WTC11 (cell line): ENCODE data around the gene LRRC47. TPM values are rescaled to one million over a fixed set of nuclear protein-coding genes. Genes with fewer than 3 reads are reported as not detected.

ENCODE experiments used
- ATAC-seq: fragments of 200-7000 bp; cut with Tn5 transposase; 2 replicates; pipeline ENCODE4 v1.10.0; 2021; ENCODE audit warnings: mild to moderate bottlenecking, moderate library complexity
- CTCF ChIA-PET: fragments of 300-600 bp; sonication (Branson Sonifier 250); formaldehyde crosslinking; loops from one replicate; lab custom pipeline; 2021; ENCODE audit warnings: antibody characterized with exemption; lab: Charles Lee
- POLR2A ChIA-PET: fragments of 350-600 bp; sonication (Branson Sonifier 250); formaldehyde crosslinking; loops from one replicate; lab custom pipeline; 2021; ENCODE audit warnings: antibody characterized with exemption; lab: Charles Lee
- DNase-seq: peaks from one replicate; pipeline ENCODE4 v3.0.0; 2021; ENCODE audit warnings: low spot score
- H3K27ac Mint-ChIP-seq: 2 replicates; pipeline ENCODE4 v1.8.0; 2021; ENCODE audit warnings: mixed read lengths
- H3K27me3 Mint-ChIP-seq: 2 replicates; pipeline ENCODE4 v1.8.0; 2021; ENCODE audit warnings: low read depth, mild to moderate bottlenecking, moderate library complexity, mixed read lengths
- H3K36me3 Mint-ChIP-seq: 2 replicates; pipeline ENCODE4 v1.8.0; 2021; ENCODE audit warnings: mixed read lengths
- H3K4me1 Mint-ChIP-seq: 2 replicates; pipeline ENCODE4 v1.8.0; 2022; ENCODE audit warnings: mixed read lengths
- H3K4me3 Mint-ChIP-seq: 2 replicates; pipeline ENCODE4 v1.8.0; 2021; ENCODE audit warnings: mild to moderate bottlenecking, moderate library complexity, mixed read lengths
- H3K9me3 Mint-ChIP-seq: 2 replicates; pipeline ENCODE4 v1.8.0; 2021; ENCODE audit warnings: mixed read lengths
- ATF1 ChIP-seq: sonication (generic); formaldehyde crosslinking; IDR thresholded peaks from 2 replicates; pipeline ENCODE4 v1.8.1; 2023; ENCODE audit warnings: mild to moderate bottlenecking, moderate library complexity, missing genetic modification reagents
- CREM ChIP-seq: sonication (generic); formaldehyde crosslinking; IDR thresholded peaks from 2 replicates; pipeline ENCODE4 v1.8.1; 2022; ENCODE audit warnings: mild to moderate bottlenecking, missing genetic modification reagents, moderate library complexity
- ELF4 ChIP-seq: sonication (generic); formaldehyde crosslinking; IDR thresholded peaks from 2 replicates; pipeline ENCODE4 v1.8.1; 2022; ENCODE audit warnings: low read depth, mild to moderate bottlenecking, moderate library complexity, missing genetic modification reagents
- ESRRA ChIP-seq: sonication (generic); formaldehyde crosslinking; IDR thresholded peaks from 2 replicates; pipeline ENCODE4 v1.8.1; 2022; ENCODE audit warnings: mild to moderate bottlenecking, missing genetic modification reagents, borderline replicate concordance
- IRF2 ChIP-seq: sonication (generic); formaldehyde crosslinking; IDR thresholded peaks from 2 replicates; pipeline ENCODE4 v1.8.0; 2022; ENCODE audit warnings: low read depth, missing genetic modification reagents, borderline replicate concordance
- MXD4 ChIP-seq: fragments of 250-450 bp; sonication (Bioruptor Pico); IDR thresholded peaks from 2 replicates; pipeline ENCODE4 v1.8.0; 2021; ENCODE audit warnings: mild to moderate bottlenecking, moderate library complexity, borderline replicate concordance
- NFE2L1 ChIP-seq: sonication (generic); formaldehyde crosslinking; IDR thresholded peaks from 2 replicates; pipeline ENCODE4 v1.8.1; 2023; ENCODE audit warnings: missing genetic modification reagents
- NR2C2 ChIP-seq: sonication (generic); formaldehyde crosslinking; IDR thresholded peaks from 2 replicates; pipeline ENCODE4 v1.8.0; 2022; ENCODE audit warnings: mild to moderate bottlenecking, missing genetic modification reagents
- NR3C1 ChIP-seq: sonication (generic); formaldehyde crosslinking; conservative IDR thresholded peaks from 2 replicates; pipeline ENCODE4 v1.8.1; 2023; ENCODE audit warnings: low read depth, mild to moderate bottlenecking, missing genetic modification reagents
- RELA ChIP-seq: sonication (generic); formaldehyde crosslinking; IDR thresholded peaks from 2 replicates; pipeline ENCODE4 v1.8.1; 2022; ENCODE audit warnings: missing genetic modification reagents, mild to moderate bottlenecking, borderline replicate concordance
- SMAD4 ChIP-seq: sonication (generic); formaldehyde crosslinking; IDR thresholded peaks from 2 replicates; pipeline ENCODE4 v1.8.0; 2022; ENCODE audit warnings: mild to moderate bottlenecking, missing genetic modification reagents
- total RNA-seq: library from RNA; stranded (reverse); gene quantifications from 3 replicates; pipeline ENCODE4 v1.2.3, GENCODE V29; 2021
- TF ChIP-seq, protein P1 (sequence below): sonication (generic); formaldehyde crosslinking; IDR thresholded peaks from 2 replicates; pipeline ENCODE4 v1.8.1; 2023; ENCODE audit warnings: mild to moderate bottlenecking, missing genetic modification reagents
- TF ChIP-seq, protein P2 (sequence below): sonication (generic); formaldehyde crosslinking; conservative IDR thresholded peaks from 2 replicates; pipeline ENCODE4 v1.8.1; 2023; ENCODE audit warnings: mild to moderate bottlenecking, low read depth, missing genetic modification reagents, moderate library complexity
- TF ChIP-seq, protein P3 (sequence below): sonication (generic); formaldehyde crosslinking; IDR thresholded peaks from 2 replicates; pipeline ENCODE4 v1.8.0; 2022; ENCODE audit warnings: missing genetic modification reagents
- TF ChIP-seq, protein P4 (sequence below): sonication (generic); formaldehyde crosslinking; IDR thresholded peaks from 2 replicates; pipeline ENCODE4 v1.8.0; 2022; ENCODE audit warnings: mild to moderate bottlenecking, missing genetic modification reagents
- TF ChIP-seq, protein P5 (sequence below): fragments of 250-450 bp; sonication (Bioruptor Pico); IDR thresholded peaks from 2 replicates; pipeline ENCODE4 v1.9.0; 2021; ENCODE audit warnings: moderate library complexity, mild to moderate bottlenecking, inconsistent platforms, borderline replicate concordance

The LRRC47 gene
- total RNA-seq, 1 experiment from 2014 or later = 92.4 TPM

DNA sequence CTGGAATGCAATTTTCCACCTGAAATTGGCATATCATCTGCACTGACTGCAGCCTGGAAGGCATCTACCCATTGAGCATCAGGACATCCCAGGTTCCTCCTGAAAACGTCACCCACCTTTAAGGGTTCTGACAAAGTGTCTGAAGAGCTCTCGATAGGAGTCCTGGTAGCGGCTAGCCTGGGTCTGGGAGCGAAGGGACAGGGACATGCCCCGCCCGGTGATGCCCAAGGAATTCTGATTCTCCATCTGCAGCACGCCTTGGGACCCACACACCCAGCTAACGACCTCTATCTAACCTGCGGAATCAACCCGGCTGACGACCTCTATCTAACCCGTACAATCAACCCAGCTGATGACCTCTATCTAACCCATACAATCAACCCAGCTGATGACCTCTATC, 57.4 kb downstream of the LRRC47 start:
- Mint-ChIP-seq H3K27ac (no peak overlapping the region), H3K4me3 (no peak overlapping the region), H3K4me1 (peaks cover 9% of the 10 kb centered on the region; the same call in 1 of the 2 replicates), H3K27me3 (no peaks in the 10 kb centered on the region), H3K9me3 (no peaks in the 10 kb centered on the region), H3K36me3 (peaks cover 44% of the 10 kb centered on the region)
- ATAC-seq (no peak), DNase-seq (no peak)
- POLR2A ChIA-PET = no interaction called here
- TF ChIP-seq, protein P1, sequence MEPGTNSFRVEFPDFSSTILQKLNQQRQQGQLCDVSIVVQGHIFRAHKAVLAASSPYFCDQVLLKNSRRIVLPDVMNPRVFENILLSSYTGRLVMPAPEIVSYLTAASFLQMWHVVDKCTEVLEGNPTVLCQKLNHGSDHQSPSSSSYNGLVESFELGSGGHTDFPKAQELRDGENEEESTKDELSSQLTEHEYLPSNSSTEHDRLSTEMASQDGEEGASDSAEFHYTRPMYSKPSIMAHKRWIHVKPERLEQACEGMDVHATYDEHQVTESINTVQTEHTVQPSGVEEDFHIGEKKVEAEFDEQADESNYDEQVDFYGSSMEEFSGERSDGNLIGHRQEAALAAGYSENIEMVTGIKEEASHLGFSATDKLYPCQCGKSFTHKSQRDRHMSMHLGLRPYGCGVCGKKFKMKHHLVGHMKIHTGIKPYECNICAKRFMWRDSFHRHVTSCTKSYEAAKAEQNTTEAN (CRISPR knock-in tag) = no peak
- TF ChIP-seq, protein P2, sequence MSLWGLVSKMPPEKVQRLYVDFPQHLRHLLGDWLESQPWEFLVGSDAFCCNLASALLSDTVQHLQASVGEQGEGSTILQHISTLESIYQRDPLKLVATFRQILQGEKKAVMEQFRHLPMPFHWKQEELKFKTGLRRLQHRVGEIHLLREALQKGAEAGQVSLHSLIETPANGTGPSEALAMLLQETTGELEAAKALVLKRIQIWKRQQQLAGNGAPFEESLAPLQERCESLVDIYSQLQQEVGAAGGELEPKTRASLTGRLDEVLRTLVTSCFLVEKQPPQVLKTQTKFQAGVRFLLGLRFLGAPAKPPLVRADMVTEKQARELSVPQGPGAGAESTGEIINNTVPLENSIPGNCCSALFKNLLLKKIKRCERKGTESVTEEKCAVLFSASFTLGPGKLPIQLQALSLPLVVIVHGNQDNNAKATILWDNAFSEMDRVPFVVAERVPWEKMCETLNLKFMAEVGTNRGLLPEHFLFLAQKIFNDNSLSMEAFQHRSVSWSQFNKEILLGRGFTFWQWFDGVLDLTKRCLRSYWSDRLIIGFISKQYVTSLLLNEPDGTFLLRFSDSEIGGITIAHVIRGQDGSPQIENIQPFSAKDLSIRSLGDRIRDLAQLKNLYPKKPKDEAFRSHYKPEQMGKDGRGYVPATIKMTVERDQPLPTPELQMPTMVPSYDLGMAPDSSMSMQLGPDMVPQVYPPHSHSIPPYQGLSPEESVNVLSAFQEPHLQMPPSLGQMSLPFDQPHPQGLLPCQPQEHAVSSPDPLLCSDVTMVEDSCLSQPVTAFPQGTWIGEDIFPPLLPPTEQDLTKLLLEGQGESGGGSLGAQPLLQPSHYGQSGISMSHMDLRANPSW (CRISPR knock-in tag) = no peak
- TF ChIP-seq CREM = no peak
- TF ChIP-seq SMAD4 (CRISPR knock-in tag) = no peak
- CTCF ChIA-PET = no interaction called here

DNA sequence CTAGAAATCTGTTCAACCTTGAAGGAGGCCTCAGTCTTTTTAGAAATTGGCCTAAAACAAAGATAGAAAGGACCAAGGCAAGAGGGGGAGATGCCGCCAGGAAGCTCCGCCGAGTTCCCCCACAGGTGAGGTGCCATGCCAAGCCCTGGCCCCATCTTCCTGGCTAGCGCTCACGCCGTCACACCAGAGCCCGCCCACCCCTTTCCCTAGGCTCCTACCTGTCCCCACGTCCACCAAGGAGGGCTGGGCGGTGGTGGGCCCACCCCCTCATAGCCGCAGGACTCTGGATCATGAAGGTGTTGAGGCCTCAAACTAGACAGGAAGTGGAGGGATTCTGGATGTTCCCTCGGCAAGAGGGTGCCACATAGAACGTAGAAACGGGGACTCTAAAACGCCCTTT, 59.6 kb downstream of the LRRC47 start:
- Mint-ChIP-seq H3K27ac (no peak overlapping the region), H3K27me3 (no peaks in the 10 kb centered on the region), H3K4me3 (no peak overlapping the region), H3K4me1 (peaks cover 10% of the 10 kb centered on the region; the same call in 1 of the 2 replicates), H3K36me3 (peaks cover 25% of the 10 kb centered on the region), H3K9me3 (no peaks in the 10 kb centered on the region)
- DNase-seq (no peak), ATAC-seq (no peak)
- TF ChIP-seq, protein P3, sequence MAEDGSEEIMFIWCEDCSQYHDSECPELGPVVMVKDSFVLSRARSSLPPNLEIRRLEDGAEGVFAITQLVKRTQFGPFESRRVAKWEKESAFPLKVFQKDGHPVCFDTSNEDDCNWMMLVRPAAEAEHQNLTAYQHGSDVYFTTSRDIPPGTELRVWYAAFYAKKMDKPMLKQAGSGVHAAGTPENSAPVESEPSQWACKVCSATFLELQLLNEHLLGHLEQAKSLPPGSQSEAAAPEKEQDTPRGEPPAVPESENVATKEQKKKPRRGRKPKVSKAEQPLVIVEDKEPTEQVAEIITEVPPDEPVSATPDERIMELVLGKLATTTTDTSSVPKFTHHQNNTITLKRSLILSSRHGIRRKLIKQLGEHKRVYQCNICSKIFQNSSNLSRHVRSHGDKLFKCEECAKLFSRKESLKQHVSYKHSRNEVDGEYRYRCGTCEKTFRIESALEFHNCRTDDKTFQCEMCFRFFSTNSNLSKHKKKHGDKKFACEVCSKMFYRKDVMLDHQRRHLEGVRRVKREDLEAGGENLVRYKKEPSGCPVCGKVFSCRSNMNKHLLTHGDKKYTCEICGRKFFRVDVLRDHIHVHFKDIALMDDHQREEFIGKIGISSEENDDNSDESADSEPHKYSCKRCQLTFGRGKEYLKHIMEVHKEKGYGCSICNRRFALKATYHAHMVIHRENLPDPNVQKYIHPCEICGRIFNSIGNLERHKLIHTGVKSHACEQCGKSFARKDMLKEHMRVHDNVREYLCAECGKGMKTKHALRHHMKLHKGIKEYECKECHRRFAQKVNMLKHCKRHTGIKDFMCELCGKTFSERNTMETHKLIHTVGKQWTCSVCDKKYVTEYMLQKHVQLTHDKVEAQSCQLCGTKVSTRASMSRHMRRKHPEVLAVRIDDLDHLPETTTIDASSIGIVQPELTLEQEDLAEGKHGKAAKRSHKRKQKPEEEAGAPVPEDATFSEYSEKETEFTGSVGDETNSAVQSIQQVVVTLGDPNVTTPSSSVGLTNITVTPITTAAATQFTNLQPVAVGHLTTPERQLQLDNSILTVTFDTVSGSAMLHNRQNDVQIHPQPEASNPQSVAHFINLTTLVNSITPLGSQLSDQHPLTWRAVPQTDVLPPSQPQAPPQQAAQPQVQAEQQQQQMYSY (CRISPR knock-in tag) = no peak
- no peak for TF ChIP-seq RELA (CRISPR knock-in tag)
- no peak for TF ChIP-seq ELF4 (CRISPR knock-in tag)
- TF ChIP-seq ESRRA (CRISPR knock-in tag) = no peak
- no peak for TF ChIP-seq MXD4 (CRISPR knock-in tag)
- TF ChIP-seq NFE2L1 (CRISPR knock-in tag) = no peak
- ChIA-PET CTCF (no interaction called here), POLR2A (no interaction called here)

DNA sequence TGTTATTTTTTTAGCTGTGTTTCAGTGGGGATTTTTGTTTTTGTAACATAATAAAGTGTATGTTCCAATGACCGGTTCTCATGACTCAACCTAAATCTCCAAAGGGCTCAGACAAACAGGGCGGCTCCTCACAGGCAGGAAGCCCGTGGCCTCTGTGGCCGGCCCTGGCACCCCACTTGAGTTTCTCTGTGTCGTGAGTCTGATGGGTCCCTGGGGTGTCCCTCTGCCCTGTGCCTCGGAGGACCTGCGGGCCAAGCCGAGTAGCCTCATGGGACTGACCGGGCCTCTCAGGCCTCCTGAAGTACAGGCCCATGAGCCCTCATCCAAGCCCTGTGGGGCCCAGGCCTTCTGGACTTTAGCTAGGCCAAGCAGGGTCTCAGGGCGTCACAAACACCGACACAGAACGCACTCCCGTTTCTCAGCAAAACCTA, 60.2 kb downstream of the LRRC47 start:
- CTCF ChIA-PET = interaction anchor here (1.6 kb wide), 1 partner anchor 12 kb away, joined by 8 read pairs; no protein-coding TSS in a partner anchor
- no peaks in the 10 kb centered on the region for H3K9me3 Mint-ChIP-seq
- no peak overlapping the region; the same call in 1 of the 2 replicates for H3K27ac Mint-ChIP-seq
- no peak for ATAC-seq
- peaks cover 10% of the 10 kb centered on the region; the same call in 1 of the 2 replicates for H3K4me1 Mint-ChIP-seq
- no peak for DNase-seq
- no peak overlapping the region for H3K4me3 Mint-ChIP-seq
- TF ChIP-seq, protein P4, sequence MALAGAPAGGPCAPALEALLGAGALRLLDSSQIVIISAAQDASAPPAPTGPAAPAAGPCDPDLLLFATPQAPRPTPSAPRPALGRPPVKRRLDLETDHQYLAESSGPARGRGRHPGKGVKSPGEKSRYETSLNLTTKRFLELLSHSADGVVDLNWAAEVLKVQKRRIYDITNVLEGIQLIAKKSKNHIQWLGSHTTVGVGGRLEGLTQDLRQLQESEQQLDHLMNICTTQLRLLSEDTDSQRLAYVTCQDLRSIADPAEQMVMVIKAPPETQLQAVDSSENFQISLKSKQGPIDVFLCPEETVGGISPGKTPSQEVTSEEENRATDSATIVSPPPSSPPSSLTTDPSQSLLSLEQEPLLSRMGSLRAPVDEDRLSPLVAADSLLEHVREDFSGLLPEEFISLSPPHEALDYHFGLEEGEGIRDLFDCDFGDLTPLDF = no peak
- TF ChIP-seq, protein P5, sequence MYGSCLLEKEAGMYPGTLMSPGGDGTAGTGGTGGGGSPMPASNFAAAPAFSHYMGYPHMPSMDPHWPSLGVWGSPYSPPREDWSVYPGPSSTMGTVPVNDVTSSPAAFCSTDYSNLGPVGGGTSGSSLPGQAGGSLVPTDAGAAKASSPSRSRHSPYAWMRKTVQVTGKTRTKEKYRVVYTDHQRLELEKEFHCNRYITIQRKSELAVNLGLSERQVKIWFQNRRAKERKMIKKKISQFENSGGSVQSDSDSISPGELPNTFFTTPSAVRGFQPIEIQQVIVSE (CRISPR knock-in tag) = no peak
- TF ChIP-seq RELA (CRISPR knock-in tag) (no peak), NR3C1 (no peak), ATF1 (no peak), NR2C2 (CRISPR knock-in tag) (no peak), IRF2 (no peak)
- TF ChIP-seq, all 79 proteins: peak for 0
- POLR2A ChIA-PET = no interaction called here
- Mint-ChIP-seq H3K27me3 (no peaks in the 10 kb centered on the region), H3K36me3 (peaks cover 21% of the 10 kb centered on the region)
